Astrocyte of the cerebellum (primary cell): ENCODE results near the gene PAQR9.

Experiments used
- DNase-seq: peaks from one replicate; pipeline ENCODE4 v3.0.0-alpha.2; 2011; ENCODE audit warnings: low read depth
- H3K4me3 ChIP-seq: 2 replicates; pipeline ENCODE4 v1.5.1; 2011; ENCODE audit warnings: mild to moderate bottlenecking, low read depth, low read length, moderate library complexity
- in situ Hi-C: cut with HindIII; loops from 2 replicates; pipeline ENCODE4 v1.10.0; 2017; ENCODE audit warnings: low sequenced_read_pairs
- TF ChIP-seq, protein P1 (sequence below): IDR thresholded peaks from 2 replicates; pipeline ENCODE4 v1.5.1; 2012; ENCODE audit warnings: low read length, low read depth, moderate library complexity, mild to moderate bottlenecking; ENCODE audit errors: missing control alignments

Gene PAQR9

DNA sequence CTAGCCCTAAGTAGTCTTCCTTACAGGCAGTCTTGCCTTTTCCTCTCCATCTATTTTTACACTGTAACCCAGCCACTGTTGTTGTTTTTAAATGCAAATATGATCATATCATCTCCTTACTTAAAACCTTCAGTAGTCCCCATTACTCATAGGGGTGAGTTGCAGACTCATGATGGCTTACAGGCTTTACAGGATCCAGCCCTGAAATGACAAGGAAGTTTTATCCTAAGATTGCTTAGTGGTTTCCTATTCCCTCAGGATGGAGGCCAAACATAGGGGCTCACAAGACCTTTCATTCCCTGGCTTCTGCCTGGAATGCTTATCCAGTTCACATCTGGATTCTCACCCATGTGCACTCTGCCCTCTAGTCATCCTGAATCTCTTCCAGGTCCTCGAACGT, 46.9 kb downstream of the PAQR9 start:
- no peak overlapping the region for H3K4me3 ChIP-seq
- in situ Hi-C loops = no loop called here
- TF ChIP-seq, protein P1, sequence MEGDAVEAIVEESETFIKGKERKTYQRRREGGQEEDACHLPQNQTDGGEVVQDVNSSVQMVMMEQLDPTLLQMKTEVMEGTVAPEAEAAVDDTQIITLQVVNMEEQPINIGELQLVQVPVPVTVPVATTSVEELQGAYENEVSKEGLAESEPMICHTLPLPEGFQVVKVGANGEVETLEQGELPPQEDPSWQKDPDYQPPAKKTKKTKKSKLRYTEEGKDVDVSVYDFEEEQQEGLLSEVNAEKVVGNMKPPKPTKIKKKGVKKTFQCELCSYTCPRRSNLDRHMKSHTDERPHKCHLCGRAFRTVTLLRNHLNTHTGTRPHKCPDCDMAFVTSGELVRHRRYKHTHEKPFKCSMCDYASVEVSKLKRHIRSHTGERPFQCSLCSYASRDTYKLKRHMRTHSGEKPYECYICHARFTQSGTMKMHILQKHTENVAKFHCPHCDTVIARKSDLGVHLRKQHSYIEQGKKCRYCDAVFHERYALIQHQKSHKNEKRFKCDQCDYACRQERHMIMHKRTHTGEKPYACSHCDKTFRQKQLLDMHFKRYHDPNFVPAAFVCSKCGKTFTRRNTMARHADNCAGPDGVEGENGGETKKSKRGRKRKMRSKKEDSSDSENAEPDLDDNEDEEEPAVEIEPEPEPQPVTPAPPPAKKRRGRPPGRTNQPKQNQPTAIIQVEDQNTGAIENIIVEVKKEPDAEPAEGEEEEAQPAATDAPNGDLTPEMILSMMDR = no peak
- DNase-seq = no peak

DNA sequence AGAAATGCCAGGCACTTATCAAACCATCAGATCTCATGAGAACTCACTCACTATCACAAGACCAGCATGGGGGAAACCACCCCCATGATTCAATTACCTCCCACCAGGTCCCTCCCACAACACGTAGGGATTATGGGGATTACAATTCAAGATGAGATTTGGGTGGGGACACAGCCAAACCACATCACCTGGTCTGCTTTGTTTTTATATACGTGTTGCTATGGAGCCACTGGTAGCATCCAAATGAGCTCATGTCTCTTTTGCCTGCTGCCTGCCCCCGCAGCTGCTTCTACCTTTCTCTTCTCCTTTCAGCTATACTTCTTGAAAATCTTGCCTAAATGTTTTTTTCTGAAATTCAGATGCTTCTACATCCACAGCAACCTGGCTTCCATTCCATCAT, 47.8 kb downstream of the PAQR9 start:
- DNase-seq = no peak
- TF ChIP-seq, protein P1 = no peak
- in situ Hi-C loops = no loop called here

DNA sequence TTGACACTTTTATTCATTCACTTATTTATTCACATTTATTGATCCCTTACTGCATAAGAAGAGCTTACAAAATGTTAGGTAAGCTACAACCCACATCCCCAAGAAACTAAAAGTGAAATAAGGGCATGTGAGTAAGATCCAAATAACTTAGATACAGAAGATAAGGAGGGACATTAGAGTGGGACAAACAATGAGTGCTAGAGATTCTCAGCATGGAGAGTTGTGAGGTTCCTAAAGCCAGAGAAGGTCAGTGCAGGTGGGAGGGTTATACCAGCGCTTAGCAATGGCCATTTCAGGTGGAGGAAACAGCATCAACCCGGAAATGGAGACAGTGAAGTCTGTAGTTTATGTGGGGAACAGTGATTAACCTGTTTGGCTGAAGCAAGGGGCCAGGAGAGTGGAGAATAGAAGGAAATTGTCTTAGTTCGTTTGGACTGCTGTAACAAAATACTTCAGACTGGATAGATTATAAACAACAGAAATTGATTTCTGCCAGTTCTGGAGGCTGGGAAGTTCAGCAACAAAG, 49.1 kb downstream of the PAQR9 start:
- in situ Hi-C loops = no loop called here
- no peak overlapping the region for H3K4me3 ChIP-seq
- TF ChIP-seq, protein P1 = no peak
- DNase-seq = no peak

More for the DNA sequence above, 47.8 kb downstream of the PAQR9 start:
- no peak overlapping the region for H3K4me3 ChIP-seq

DNA sequence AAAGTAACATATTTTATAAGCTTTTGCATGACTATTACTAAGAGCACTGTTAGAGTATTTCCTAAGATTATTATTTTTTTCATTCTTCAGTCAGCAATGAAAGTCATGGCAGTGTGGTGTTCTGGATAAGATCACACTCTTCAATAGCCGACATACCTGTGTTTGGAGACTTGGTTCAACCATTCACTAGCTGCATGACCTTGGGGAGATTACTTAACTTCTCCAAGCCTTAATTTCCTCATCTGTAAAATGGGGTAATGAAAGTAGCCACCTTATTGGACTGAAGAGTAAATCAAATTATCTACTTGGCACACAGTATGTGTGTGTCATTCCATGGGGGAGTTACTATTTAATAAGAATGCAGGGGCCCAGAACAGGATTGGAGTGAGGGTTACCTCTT, 50.0 kb downstream of the PAQR9 start:
- H3K4me3 ChIP-seq = no peak overlapping the region
- in situ Hi-C loops = no loop called here
- TF ChIP-seq, protein P1 = no peak
- DNase-seq = no peak

DNA sequence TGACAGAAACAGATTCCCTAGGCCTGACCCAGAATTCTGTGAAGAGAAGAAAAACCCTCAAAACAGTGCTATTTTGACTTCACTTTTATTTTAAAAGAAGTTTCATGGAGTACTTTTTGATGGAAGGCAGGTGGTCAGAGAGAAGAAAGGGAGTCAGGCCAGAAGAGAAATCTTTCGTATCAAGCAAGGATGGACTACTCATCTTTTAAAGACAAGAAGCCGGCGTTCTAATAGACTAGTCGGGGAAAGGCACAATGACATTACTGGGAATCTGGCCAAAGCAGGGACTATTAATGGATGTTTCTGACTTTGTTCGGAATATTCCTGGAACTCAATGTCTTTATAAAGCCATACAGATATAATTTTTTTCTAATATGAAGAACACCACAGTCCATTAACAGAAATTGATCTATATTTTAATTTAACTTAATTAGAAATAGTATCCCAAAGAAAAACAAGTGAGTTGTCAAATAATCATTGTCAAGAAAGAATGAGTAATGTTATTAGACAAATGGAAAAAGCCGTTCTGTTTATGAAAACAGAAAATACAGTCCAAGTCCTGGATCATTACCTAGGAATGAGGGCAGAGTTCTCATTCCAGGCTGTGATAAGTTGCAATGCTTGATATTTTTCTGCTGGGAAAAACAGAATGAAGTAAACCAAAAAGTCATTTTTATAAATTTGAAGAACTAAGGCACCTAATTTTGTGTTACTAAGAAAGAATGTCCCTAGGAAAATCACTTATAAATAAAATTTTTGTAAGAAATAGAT, 50.9 kb downstream of the PAQR9 start:
- H3K4me3 ChIP-seq = no peak overlapping the region
- no peak for DNase-seq
- in situ Hi-C loops = no loop called here
- TF ChIP-seq, protein P1 = no peak
